ENCODE results near the gene ANK2.

DNA sequence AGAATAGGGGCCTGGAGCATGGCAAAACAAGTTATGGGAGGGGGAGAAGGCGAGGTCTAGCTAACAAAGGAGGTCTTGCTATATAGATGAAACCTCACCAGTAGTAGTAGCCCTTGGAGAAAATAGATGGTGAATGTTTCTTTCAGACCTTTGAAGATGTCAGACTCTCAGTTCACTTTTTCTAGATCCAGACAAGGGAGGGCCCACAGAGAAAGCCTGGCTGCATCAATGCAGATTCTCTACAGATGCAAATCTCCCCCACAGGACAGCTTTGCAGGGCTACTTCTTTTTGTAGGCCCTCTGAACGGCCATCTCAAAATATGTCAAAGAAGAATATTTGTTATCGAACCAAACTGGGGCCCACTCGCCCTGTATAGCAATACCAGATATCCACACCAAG is 159.7 kb downstream of the ANK2 start:
- TF ChIP-seq, protein P1, sequence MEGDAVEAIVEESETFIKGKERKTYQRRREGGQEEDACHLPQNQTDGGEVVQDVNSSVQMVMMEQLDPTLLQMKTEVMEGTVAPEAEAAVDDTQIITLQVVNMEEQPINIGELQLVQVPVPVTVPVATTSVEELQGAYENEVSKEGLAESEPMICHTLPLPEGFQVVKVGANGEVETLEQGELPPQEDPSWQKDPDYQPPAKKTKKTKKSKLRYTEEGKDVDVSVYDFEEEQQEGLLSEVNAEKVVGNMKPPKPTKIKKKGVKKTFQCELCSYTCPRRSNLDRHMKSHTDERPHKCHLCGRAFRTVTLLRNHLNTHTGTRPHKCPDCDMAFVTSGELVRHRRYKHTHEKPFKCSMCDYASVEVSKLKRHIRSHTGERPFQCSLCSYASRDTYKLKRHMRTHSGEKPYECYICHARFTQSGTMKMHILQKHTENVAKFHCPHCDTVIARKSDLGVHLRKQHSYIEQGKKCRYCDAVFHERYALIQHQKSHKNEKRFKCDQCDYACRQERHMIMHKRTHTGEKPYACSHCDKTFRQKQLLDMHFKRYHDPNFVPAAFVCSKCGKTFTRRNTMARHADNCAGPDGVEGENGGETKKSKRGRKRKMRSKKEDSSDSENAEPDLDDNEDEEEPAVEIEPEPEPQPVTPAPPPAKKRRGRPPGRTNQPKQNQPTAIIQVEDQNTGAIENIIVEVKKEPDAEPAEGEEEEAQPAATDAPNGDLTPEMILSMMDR (IDR thresholded peaks at IDR 0.05), result no peak
- no peak for TF ChIP-seq POLR2AphosphoS5 (IDR thresholded peaks at IDR 0.05; ENCODE audit: low read depth, low read length)
- TF ChIP-seq TCF7L2 (IDR thresholded peaks at IDR 0.05; ENCODE audit: low read depth, low read length), result no peak

Data from Panc1 (cell line).